Measurements from ENCODE around the gene CPTP.
A peak's percentile ranks its signal among the peaks of the same experiment; 100 is the strongest.
"Not testable (repeated sequence)": the region's sequence is repeated elsewhere in the genome, so short reads cannot be mapped to it uniquely, and the experiment has no call there.

The CPTP gene

DNA sequence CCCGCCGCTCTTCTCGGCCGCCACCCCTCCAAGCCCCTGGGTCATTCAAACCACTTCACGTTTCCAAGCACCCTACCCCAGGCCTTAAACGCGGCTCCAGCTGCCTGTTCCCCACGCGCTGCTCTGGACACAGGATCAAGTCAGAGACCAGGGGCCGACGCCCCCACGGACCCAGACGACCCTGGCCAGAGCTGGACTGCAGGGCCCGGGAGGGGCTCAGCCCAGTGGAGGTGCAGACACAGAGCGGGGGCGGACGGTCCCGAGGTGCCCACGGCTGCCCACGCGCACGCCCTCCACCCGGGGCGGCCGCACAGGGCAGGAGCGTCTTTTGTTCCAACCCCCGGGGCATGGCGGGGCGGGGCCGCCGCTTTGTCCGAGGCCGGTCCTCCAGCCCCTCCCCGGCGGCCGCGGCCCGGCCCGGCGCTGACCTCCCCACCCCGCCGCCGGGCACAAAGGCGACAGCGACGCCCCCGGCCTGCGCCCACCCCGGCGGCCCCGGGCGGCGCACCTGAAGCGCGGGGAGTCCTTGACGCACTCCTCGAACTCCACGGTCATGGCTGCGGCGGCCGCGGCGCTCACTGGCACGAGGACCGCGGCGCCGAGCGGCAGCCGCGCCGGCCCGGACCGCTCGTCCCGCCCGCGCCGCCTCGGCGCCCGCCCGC, 17.2 kb upstream of the CPTP start:
- peak; percentile 46 for DNase-seq

DNA sequence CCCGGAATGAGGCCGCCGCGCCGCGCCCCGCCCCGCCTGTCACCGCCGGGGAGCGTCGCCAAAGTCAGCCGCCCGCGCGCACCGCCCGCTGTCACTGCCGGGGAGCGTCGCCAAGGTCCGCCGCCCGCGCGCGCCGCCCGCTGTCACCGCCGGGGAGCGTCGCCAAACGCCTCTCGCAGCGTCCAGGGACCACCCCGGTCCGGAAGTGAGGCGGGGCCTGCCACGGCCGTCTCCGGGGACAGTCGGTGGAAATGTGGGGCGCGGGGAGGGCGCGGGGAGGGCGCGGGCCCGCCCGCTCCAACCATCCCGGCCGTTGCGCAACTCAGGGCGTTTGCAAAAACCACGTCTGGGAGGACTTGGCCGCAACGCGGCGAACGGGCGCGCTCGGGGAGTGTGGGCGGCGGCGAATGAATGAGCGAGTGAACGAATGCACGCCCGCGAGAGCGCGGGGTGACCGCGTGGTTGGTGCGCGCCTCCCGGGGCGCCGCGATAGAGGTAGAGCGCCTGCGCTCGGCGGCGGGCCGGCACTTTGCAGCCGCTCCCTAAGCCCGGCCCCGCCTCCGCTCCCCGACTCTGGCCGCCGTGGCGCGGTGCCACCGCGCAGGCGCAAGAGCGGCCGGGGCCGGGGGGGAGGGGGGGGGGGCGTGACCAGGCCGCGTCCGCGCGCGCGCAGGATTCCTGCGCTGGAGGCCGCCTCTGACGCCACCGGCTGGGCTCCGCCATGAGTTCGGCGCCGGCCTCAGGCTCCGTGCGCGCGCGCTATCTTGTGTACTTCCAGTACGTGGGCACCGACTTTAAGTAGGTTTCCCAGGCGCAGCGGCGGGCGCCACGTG, 16.5 kb upstream of the CPTP start, which contains the start of the genes ACAP3 and PUSL1:
ACAP3 (minus strand) TSS at position 8 of the 833 bp plus-strand sequence. CDS start 115 bp downstream, outside the sequence.
PUSL1 (plus strand) TSS at position 675 of the 833 bp plus-strand sequence; CDS start at position 722, 47 bp downstream.
- peak; percentile 91 for DNase-seq

DNA sequence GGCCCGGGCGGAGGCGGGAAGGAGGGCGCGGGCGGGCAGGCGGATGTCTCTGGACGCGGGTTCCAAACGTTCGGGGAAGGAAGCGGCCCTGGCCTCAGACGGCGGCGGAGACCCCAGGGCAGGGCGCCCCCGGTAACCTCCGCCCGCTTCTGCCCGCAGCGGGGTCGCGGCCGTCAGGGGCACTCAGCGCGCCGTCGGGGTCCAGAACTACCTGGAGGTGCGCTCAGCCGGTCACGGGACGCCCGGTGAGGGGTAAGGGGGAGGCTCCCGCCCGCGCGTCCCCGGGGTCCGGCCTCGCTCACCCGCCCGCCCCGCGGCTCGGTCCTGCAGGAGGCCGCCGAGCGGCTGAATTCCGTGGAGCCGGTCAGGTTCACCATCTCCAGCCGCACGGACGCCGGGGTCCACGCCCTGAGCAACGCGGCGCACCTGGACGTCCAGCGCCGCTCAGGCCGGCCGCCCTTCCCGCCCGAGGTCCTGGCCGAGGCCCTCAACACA, 15.8 kb upstream of the CPTP start:
- no peak for DNase-seq

DNA sequence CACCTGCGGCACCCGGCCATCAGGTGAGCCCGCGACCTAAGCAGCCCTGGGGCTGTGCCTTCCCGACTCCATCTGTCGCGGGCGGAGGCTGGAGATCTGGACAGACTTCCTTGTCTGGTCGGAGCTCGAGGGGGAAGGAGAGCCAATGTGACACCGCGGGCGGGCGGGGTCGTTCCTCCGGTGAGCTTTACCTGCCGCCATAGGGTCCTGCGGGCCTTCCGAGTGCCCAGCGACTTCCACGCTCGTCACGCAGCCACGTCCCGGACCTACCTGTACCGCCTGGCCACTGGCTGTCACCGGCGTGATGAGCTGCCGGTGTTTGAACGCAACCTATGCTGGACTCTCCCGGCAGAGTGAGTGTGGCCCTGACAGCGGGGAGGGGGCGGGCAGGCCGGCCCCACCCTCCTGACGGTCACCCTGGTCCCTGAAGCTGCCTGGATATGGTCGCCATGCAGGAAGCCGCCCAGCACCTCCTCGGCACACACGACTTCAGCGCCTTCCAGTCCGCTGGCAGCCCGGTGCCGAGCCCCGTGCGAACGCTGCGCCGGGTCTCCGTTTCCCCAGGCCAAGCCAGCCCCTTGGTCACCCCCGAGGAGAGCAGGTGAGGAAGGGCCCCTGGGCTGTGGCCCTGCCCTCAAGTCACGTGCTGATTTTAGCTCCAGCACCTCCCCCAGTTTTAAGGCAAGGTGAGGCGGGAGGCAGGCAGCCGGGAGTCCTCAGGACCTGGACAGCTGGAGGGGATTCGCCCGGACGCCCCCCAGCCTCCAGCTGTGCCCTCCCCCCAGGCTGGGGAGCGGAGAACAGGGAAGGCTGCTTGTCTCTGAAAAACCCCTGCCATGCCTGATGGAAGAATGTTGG, 15.1 kb upstream of the CPTP start:
- DNase-seq = no peak

DNA sequence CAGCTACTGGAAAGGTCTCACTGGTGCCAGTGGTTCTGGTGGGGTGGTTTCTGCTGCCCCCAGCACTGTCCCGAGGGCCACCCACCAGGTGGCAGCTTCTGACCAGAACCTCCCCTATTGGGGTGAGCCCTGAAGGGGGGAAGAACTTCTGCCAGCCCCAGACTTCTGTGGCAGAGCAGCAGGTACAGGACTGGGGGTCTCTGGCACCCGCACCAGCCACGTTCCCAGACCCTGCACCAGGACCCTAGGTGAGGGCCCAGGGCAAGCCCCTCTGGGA, 14.6 kb upstream of the CPTP start:
- no peak for DNase-seq

DNA sequence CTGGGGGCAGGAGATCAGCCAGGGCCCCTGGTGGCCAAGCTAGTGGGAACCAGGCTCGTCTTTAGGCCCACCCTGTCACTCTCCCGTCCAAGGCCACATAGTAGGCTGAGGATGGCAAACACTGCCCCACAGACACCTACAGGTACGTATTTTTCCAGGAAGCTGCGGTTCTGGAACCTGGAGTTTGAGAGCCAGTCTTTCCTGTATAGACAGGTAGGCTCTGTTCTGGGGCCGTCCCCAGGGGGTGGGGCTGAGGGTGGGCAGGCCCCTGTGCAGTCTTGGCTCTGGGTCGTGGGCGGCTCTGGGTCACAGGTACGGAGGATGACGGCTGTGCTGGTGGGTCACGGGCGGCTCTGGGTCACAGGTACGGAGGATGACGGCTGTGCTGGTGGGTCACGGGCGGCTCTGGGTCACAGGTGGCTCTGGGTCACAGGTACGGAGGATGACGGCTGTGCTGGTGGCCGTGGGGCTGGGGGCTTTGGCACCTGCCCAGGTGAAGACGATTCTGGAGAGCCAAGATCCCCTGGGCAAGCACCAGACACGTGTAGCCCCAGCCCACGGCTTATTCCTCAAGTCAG, 14.0 kb upstream of the CPTP start:
- DNase-seq = no peak

DNA sequence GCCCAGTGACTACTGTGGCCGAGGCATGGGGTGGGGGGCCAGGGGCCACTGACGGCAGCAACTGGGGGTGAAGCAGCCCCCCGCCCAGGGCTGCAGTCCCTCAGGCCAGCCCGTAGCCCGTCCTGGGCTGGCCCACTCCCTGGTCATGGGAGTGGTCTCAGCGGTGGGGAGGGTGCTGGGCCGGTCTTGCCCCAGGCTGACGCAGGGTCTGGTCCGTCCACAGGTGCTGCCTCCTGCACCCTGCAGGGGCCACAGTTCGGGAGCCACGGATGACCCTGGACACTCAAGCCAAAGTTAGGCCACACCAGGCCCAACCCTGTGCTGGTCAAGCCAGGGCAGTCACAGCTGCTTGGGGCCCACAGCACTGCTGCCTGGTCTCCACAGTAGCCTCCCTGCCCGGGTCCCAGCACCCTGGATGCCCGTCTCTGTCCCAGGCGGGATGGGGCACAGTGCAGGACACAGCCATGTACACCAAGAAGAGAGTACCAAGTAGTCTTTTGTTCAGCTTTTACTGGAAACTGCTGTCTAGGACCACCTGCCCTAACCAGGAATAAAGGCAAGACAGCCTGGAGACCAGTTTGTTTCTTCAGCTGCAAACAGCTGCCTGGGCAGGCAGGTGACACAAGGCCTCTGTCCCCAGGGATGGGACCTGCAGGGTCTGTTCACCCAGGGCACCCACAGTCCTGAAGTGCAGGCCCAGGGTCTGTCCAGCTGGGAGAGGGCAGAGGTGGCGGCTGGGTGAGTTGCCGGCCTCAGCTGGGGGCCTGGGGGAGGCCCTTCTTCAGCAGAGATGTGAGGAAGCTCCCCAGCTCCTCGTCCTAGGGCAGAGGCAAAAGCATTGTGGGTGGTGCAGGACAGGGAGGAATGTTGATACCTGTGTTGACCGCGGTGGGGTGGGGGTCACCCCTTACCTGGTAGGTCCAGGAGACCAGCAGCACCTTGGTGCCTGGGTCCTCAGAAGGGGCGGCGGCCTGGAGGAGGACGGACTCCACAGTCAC, 13.2 kb upstream of the CPTP start:
- DNase-seq = no peak

DNA sequence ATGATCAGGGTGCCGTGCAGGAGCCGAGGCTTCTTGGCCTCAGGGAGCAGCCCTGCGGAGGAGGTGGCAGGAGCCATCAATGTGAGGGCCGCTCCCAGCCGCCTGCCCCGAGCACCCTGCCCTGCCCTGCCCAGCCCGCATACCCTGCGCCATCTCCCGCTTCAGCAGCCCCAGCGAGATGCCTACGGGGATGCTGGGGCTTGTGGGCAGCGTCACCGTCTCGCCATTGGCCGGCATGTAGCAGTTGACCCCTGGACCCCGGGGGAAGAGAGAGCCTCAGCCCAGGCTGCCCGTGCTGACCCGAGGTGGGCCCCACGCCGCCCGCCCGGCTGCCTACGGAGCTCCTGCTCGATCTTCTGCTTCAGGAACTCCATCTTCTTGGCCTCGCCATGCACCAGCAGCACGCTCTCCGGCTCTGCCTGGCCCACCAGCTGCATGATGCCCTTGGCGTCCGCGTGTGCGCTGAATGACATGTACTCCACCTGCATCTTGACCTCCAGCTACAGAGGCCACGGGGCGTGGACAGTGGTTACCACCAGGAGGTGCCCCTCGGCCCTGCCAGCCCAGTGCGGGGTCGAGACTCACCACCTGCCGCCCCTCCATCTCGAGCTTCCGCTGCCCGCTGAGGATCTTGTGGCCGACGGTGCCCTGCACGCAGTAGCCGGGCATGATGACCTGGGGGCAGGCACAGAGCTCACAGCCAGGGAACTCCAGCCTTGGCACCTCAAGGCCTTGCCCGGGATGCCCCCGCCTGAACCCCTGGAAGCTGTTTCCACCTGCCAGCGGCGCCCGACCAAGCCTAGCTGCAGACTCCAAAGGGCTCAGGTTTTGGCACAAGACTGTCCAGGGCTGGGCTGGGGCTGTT, 11.9 kb upstream of the CPTP start:
- DNase-seq = no peak

DNA sequence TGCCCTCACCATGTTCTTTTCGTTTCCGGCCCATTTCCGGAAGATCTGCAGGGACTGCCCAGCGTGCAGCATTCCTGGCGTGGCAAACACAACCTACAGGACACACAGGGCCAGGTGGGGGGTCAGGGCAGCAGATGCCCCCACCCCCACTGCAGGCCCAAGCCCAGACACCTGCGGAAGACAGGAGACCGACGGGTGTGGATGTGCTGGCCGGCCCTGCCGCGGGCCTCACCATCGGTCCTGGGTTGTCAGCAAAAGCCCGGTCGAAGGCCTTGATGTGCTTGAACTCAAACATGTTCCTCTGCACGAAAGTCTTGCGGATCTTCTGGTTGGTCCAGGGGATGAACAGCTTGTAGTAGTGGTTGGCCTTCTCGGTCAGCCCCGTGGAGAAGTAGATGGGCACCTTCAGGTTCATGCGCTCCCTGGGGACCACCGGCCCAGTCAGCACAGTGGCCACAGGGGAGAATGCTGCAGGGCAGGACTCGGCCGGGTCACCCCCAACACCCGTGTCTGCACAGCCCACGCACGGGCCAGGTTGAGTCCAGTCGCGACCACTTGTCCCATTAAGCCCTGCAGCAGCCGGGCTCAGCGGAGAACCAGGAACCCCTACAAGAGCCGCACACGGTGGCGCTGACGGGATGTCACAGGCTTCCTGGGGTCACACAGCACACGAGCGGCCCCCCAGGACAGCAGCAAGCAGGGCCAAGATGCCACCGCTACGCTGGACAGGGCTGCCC, 10.9 kb upstream of the CPTP start:
- DNase-seq = no peak

DNA sequence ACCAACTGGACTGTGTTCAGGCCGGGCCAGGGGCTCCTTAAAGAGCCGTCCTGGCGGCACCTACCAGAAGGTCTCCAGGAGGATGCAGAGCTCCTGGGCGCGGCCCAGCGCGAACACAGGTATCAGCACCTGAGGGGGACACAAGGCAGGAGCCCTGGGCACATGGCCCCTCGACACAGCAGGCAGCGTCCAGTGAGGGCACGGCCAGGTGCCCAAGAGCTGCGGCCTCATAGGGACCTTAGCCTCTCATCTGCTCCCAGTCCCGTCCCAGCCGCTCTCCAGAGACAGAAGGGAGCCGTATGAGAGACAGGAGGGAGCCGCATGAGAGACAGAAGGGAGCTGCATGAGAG, 10.4 kb upstream of the CPTP start:
- DNase-seq = no peak

DNA sequence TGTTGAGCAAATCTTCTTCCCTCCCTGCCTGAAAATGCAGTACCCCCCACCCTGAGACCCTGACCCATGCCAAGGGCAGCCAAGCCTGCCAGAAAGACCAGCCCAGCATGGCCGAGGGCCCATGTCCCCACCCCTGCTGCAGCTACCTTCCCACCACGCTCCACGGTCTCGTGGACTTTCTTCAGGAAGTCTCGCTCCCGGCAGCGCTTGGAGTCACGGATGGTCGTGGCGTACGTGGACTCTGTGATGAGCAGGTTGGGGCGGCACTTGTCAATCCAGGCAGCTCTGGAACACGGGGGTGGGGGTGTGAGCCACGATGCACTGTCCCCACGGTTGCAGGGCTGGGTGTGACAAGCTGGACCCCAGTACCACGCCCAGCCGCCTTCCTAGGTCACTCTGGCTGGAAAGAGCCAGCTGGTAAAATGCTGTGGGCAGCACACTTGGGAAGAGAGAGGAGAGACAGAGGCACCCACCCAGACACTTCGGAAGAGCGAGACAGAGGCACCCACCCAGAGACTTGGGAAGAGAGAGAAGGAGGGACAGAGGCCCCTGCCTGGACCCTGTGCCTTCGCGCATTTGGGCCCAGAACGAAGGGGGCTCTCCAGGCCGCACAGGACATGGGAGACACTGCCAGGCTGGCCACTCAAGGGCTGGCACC, 9.8 kb upstream of the CPTP start:
- no peak for DNase-seq

DNA sequence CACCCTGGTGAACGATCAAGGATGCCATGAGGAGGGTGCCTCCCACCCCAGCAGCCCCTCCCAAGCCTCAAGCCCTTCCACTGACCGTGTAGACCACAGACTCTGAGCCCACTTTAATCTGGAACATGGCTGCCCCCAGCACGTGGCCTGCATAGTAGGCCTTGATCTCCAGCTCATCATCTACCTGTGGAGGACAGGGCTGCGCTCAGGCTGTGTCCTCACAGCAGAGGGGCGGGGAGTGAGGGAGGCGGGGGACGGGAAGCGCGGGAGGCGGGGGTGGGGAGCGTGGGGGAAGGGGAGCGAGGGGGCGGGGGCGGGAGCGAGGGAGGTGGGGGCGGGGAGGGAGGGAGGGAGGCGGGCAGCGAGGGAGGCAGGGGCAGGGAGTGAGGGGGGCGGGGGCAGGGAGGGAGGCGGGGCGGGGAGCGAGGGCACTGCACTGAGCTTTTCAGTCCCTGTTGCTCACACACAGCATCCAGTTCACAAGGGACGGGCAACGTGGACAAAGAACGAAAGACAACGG, 9.1 kb upstream of the CPTP start:
- no peak for DNase-seq

DNA sequence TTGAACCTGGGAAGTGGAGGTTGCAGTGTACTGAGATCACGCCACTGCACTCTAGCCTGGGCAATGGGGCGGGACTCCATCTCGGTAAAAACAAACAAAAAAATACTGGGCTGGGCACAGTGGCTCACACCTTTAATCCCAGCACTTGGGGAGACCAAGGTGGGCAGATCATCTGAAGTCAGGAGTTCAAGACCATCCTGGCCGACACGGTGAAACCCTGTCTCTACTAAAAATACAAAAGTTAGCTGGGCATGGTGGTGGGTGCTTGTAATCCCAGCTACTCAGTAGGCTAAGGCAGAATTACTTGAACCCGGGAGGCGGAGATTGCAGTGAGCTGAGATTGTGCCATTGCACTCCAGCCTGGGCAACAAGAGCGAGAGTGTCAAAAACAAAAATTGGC, 8.4 kb upstream of the CPTP start:
- DNase-seq = not testable (repeated sequence)

DNA sequence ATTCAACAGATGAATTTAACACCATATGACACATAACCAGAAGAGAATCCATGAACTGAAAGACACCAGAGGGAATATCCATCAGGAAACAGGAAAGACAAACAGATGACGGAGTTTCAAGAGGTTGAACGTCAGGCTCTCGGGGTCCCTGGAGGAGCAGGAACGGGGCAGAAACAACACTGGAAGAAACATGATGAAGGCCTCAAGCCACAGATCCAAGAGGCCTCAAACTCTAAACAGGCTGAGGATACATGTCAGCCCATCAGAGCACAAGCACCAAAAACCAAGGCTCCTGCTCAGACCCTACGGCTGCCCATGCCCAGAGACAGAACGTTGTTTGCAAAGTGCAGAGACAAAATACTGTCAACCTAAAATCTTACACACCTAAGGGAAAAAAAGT, 7.2 kb upstream of the CPTP start:
- DNase-seq = no peak

DNA sequence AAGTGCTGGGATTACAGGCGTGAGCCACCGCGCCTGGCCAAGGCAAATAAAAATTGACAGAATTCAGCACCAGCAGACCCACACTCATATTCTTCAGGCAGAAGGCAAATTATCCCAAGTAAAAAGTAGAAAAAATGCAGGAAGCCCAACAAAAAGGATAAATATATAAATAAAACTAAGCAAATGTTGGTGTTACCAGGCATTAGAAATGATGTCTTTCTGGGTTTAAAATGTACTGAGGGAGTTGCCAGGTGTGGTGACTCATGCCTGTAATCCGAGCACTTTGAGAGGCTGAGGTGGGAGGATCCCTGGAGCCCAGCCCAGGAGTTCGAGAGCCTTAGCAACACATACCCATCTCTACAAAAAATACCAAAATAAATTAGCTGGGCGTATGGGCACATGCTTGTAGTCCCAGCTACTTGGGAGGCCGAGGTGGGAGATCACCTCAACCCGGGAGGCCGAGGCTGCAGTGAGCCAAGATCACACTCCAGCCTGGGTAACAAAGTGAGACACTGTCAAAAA, 6.4 kb upstream of the CPTP start:
- peak; percentile 82 for DNase-seq

DNA sequence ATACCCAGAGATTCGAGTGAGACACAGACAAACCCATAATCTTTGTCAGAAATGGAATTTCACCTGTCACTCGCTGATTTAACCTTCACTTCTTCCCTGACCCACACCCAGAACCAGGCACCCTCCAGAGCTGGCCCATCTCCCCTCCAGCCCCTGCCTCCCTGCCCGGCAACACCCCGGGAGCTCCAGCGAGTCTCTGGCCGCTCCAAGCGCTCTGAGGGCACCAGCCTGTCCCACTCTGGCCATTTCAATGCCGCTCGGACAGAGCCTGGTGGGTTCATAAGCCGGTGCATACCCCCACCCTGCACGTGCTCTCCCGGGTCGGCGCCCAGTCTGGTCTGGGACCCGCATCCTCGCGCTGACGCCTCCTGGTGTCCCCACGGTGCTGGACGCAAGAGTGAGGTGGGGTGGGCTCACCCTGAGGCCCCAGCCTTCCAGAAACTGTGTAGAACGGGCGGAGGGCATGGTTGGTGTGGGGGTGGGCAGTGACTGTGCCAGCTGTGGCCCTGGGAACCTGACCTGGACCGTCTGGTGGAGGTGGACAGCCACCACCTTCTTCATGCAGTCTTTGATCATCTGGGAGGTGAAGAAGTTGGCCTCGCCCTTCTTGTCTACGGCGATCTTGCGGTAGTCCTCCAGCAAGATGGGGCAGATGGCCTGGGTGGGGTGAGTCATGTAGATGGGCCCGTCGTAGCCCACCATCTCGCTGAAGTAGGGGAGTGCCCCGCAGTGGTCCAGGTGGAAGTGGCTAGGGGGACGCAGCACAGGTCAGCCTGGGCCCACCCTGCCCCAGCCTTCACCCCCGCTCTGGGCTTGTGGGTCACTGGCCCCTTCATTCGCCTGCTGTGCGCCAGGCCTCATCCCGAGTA, 5.6 kb upstream of the CPTP start:
- DNase-seq = no peak

DNA sequence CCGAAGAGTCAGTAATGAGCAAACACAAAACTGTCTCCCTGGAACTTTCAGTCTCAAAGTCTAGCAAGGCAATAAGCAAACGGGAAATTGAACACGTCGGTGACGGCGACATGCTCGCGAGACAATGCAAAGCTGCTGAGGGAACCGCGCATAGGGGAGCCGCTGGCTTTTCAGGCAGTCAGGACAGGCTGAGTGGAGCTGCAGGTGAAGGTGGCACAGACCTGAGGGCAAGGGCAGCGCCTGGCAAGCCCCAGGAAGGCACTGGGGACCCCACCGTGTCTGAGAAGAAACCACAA, 5.0 kb upstream of the CPTP start:
- no peak for DNase-seq

Measured in T1000 (cell line).